Measurements from ENCODE around the gene WIF1.

DNA sequence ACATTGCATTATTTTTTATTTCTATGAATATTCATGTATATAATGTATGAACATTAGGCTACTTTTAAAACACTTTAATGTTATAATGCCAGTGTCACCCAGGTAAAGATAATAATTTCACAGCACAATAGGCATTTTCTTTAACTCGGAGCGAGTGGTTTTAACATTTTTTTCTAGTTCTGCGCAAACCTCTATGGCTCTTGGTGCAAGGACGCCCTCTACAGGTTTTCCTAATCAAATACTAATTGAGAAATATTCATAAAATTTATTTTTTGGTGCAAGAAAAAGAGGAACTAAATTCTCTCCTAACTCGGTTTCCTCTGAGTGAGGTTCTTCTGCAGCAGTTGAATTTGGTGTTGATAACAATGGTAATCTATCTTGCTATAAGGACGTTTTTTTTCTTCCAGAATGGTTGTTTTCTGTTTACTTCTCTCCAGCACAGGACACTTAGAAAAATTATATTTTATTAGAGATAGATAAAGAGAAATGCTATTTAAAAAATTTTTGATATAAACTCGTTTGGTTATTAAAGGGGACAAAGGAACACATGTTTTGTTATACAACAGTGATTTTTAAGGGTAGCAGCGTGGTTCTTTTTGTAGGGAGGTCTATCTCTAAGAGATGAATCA lies 2.4 kb upstream of the WIF1 start:
- no peak for TF ChIP-seq POLR2A (IDR thresholded peaks at IDR 0.05)
- TF ChIP-seq, protein P1, sequence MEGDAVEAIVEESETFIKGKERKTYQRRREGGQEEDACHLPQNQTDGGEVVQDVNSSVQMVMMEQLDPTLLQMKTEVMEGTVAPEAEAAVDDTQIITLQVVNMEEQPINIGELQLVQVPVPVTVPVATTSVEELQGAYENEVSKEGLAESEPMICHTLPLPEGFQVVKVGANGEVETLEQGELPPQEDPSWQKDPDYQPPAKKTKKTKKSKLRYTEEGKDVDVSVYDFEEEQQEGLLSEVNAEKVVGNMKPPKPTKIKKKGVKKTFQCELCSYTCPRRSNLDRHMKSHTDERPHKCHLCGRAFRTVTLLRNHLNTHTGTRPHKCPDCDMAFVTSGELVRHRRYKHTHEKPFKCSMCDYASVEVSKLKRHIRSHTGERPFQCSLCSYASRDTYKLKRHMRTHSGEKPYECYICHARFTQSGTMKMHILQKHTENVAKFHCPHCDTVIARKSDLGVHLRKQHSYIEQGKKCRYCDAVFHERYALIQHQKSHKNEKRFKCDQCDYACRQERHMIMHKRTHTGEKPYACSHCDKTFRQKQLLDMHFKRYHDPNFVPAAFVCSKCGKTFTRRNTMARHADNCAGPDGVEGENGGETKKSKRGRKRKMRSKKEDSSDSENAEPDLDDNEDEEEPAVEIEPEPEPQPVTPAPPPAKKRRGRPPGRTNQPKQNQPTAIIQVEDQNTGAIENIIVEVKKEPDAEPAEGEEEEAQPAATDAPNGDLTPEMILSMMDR (IDR thresholded peaks at IDR 0.05): peak in 1 of 4 experiments; percentile 54
- no peak for TF ChIP-seq POLR2AphosphoS5 (IDR thresholded peaks at IDR 0.05)

Data from gastroesophageal sphincter (tissue), 3 donors.